Measurements from ENCODE around the gene NDST4. TPM values are rescaled to one million over a fixed set of nuclear protein-coding genes. Genes with fewer than 3 reads are reported as not detected.

The NDST4 gene
- total RNA-seq, 2 experiments from 2014 or later = not detected

DNA sequence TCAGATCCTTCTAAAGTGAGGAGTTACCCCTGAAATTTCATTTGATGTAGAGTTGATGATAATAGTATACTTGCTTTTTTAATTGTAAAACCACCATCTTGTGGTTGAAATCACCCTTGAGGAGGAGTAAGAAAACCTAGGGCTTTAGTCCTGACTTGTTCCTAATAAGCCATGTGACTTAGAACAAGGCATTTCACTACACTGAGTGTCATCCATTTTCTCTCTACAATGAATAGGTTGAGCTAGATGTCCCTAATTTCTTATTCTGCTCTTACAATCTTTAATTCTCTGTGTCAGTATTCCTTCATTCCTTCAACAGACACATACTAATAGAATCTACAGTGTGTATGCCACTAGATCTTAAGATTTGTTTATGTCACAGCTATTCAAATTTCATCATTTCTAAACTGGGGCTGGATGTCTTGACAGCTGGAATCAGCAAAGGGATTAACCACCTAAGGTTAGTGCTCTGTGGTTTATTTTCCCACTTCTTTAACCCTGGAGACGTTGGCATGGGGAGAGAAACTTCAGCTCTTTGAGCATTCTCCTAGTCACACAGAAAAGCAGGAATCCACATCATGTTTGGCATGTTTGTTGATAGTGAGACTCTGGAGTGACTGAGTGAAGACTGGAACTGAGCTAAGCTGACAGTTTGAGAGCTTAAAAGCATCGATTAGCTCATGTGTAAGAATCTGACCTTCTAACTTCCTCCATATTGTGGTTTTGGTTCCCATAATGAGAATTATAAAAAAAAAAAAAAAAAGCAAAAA, 246.3 kb downstream of the NDST4 start:
- no peaks in the 10 kb centered on the region for H3K27me3 Mint-ChIP-seq
- H3K27ac Mint-ChIP-seq = no peak overlapping the region
- POLR2A ChIA-PET = no interaction called here
- H3K9me3 Mint-ChIP-seq = no peaks in the 10 kb centered on the region
- H3K4me3 Mint-ChIP-seq = no peak overlapping the region
- H3K4me1 Mint-ChIP-seq = no peaks in the 10 kb centered on the region
- no peaks in the 10 kb centered on the region for H3K36me3 Mint-ChIP-seq (ENCODE audit: low read depth)
- DNase-seq = no peak
- CTCF ChIA-PET = no interaction called here

DNA sequence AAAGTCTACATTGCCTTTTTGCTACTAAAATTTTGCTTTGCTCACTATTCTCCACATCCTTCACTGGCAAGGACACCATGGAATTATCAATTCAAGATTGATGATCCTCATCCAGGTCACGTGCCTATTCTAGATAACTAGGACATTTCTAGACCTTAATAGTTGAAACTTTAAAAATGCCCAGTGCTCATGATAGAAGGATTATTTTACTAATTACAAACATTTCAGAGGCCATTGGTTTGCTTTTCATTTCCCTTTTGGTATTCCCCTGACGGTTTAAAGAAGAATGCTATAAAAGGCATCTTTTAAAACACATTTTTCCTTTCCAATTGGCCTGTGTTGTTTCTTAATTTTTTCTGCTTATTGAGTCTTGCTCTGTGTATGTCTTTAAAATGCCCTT, 249.4 kb downstream of the NDST4 start:
- ChIA-PET POLR2A (no interaction called here), CTCF (no interaction called here)
- H3K4me3 Mint-ChIP-seq = no peak overlapping the region
- H3K36me3 Mint-ChIP-seq (ENCODE audit: low read depth) = no peaks in the 10 kb centered on the region
- DNase-seq = no peak
- no peak overlapping the region for H3K27ac Mint-ChIP-seq
- H3K27me3 Mint-ChIP-seq = no peaks in the 10 kb centered on the region
- no peaks in the 10 kb centered on the region for H3K4me1 Mint-ChIP-seq
- no peaks in the 10 kb centered on the region for H3K9me3 Mint-ChIP-seq

DNA sequence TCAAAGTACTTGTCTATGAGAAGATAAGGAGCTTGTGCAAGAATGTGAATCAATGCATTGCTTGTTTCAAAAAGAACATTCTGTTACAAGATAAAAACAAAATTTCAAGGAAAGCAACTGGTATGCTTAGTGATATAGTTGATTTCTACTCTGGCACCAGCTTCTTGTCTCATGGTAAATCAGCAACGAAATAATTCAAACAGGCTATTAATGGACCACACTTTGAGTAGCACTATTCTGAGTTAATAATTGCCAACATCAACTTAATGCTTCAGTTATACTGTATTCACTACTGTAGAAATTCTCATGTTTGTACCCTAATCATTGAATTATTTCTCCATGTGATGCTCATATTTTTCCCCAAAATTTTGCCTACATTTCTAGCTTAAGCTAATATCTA, 252.6 kb downstream of the NDST4 start:
- H3K4me3 Mint-ChIP-seq = no peak overlapping the region
- no peaks in the 10 kb centered on the region for H3K27me3 Mint-ChIP-seq
- H3K9me3 Mint-ChIP-seq = no peaks in the 10 kb centered on the region
- no peaks in the 10 kb centered on the region for H3K36me3 Mint-ChIP-seq (ENCODE audit: low read depth)
- H3K4me1 Mint-ChIP-seq = no peaks in the 10 kb centered on the region
- ChIA-PET POLR2A (no interaction called here), CTCF (no interaction called here)
- no peak overlapping the region for H3K27ac Mint-ChIP-seq
- no peak for DNase-seq

DNA sequence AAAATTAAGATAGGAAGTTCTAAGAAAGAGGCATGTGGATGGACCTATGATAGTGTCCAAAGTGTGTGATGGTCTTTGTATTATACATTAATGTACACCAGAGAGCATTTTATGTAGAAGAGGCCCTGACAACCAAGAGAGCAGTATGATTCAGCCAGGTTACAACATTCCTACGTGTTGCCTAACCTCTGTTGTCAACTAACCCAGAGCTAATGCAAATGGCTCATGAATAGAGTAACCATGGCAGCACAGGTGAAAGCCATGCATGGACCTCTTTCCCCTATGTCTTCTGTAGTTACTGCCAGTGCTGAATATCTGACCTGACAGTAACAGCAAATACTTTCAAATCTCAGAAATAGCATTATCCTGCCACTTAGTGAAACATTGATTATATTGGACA, 255.6 kb downstream of the NDST4 start:
- H3K9me3 Mint-ChIP-seq = no peaks in the 10 kb centered on the region
- CTCF ChIA-PET = interaction anchor here (0.6 kb wide), 1 partner anchor 66 kb away, joined by 4 read pairs; no protein-coding TSS in a partner anchor

DNA sequence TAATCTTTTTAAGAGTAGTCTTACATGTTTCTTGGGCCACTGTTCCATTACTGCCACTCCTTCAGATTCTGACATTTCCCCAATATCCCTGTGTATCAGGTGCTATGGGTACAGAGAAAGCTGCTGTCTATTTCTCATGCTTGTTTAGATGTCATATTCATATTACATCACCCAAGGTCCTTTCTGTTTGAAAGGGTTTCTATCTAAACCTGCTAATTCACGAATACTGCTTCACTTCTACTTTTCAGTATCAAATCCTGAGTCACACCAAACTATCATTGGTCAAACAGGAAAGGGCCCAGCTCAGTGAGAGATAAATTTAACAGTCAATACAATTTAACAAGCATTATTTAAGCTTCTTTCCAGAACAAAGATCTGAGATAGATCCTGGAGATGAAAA, 273.4 kb downstream of the NDST4 start:
- no peaks in the 10 kb centered on the region for H3K9me3 Mint-ChIP-seq

More for the DNA sequence above, 255.6 kb downstream of the NDST4 start:
- Mint-ChIP-seq H3K36me3 (ENCODE audit: low read depth) (no peaks in the 10 kb centered on the region), H3K4me3 (no peak overlapping the region), H3K4me1 (no peaks in the 10 kb centered on the region), H3K27me3 (no peaks in the 10 kb centered on the region), H3K27ac (no peak overlapping the region)
- POLR2A ChIA-PET = no interaction called here
- no peak for DNase-seq

DNA sequence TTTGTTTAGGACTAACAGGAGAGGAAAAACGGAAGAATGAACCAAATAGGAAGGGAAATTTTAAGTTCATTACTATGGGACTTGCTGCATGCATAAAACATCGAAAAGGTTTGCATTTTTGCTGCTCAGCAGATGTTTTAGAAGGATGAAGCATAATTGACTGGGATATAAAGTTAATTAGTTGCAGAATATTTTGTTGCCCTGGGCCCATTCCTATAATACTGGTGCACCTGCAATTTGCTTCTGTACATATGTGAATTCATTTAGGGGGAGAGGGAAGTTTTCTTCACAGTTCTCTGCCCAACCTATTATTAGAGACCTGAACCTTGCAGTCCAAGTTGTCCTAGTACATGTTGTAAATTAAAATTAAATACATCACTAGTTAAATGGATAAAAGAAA, 282.8 kb downstream of the NDST4 start:
- CTCF ChIA-PET = no interaction called here
- Mint-ChIP-seq H3K36me3 (ENCODE audit: low read depth) (no peaks in the 10 kb centered on the region), H3K4me1 (no peaks in the 10 kb centered on the region), H3K9me3 (no peaks in the 10 kb centered on the region), H3K27me3 (no peaks in the 10 kb centered on the region), H3K27ac (no peak overlapping the region), H3K4me3 (no peak overlapping the region)
- no peak for DNase-seq
- POLR2A ChIA-PET = no interaction called here

More for the DNA sequence above, 273.4 kb downstream of the NDST4 start:
- Mint-ChIP-seq H3K27me3 (no peaks in the 10 kb centered on the region), H3K36me3 (ENCODE audit: low read depth) (no peaks in the 10 kb centered on the region), H3K27ac (no peak overlapping the region), H3K4me3 (no peak overlapping the region), H3K4me1 (no peaks in the 10 kb centered on the region)
- ChIA-PET POLR2A (no interaction called here), CTCF (no interaction called here)
- no peak for DNase-seq

DNA sequence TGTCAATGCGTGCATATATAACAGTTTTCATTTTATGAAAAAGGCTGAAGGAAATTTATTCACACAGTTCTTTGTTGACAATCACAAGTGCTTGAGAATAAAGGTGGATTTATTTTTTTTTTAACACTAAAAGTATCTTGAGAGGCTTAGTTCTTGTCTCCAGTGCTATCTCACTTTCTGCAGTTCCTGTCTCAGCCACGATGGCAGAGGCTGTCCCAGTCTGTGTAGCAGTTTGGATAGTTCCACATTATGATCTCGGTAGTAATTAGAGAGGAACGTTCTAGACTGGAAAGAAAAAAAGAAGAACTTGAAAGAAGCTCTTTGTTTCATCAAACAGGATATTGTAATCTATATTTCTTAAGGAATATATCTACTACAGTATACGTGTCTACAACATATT, 285.8 kb downstream of the NDST4 start:
- CTCF ChIA-PET = no interaction called here
- no peaks in the 10 kb centered on the region for H3K27me3 Mint-ChIP-seq
- no peaks in the 10 kb centered on the region for H3K9me3 Mint-ChIP-seq
- no peak overlapping the region for H3K4me3 Mint-ChIP-seq
- no peak overlapping the region for H3K27ac Mint-ChIP-seq
- POLR2A ChIA-PET = no interaction called here
- no peak for DNase-seq
- no peaks in the 10 kb centered on the region for H3K36me3 Mint-ChIP-seq (ENCODE audit: low read depth)
- no peaks in the 10 kb centered on the region for H3K4me1 Mint-ChIP-seq

DNA sequence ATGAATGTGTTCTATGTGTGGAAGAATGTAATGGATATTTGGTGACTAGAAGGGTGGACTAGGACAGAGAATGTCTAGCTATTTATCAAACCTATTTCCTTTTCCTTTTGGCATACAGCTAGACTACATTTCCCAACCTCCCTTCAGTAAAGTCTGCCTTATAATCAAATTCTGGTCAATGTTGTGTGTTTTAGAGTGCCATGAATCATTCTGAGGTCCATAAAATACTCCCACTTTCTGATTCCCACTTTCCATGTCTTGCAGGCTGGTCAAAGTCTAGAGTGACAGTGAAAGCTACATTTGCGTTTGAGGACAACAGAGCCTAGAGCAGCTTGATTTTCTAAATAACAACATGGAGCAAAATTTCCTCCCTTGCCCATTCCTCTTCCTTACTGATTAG, 297.7 kb downstream of the NDST4 start:
- ChIA-PET POLR2A (no interaction called here), CTCF (no interaction called here)
- no peaks in the 10 kb centered on the region for H3K36me3 Mint-ChIP-seq (ENCODE audit: low read depth)
- H3K4me1 Mint-ChIP-seq = no peaks in the 10 kb centered on the region
- no peaks in the 10 kb centered on the region for H3K9me3 Mint-ChIP-seq
- H3K27ac Mint-ChIP-seq = no peak overlapping the region
- no peak for DNase-seq
- no peaks in the 10 kb centered on the region for H3K27me3 Mint-ChIP-seq
- no peak overlapping the region for H3K4me3 Mint-ChIP-seq

DNA sequence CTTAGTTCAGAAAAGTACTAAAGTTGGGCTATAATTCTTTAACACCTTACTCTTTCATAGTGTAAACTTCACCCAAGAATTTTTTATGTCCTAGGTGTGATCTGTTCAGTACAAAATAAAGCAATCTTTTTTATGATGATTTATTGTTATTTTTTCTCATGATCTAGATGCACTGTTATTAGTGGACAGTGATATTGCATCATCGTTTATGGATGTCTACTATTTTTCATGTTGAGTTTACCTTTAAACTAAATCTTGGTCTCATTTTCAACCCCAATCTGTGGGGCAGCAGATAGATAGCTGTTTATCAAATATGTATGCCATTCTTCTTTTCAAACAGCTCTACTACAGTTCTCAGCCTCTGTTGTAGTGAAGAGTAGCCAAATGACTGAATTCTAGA, 299.5 kb downstream of the NDST4 start:
- H3K4me3 Mint-ChIP-seq = no peak overlapping the region
- H3K9me3 Mint-ChIP-seq = no peaks in the 10 kb centered on the region
- CTCF ChIA-PET = no interaction called here
- H3K4me1 Mint-ChIP-seq = no peaks in the 10 kb centered on the region
- H3K27me3 Mint-ChIP-seq = no peaks in the 10 kb centered on the region
- no peaks in the 10 kb centered on the region for H3K36me3 Mint-ChIP-seq (ENCODE audit: low read depth)
- no peak overlapping the region for H3K27ac Mint-ChIP-seq
- no peak for DNase-seq
- POLR2A ChIA-PET = no interaction called here

DNA sequence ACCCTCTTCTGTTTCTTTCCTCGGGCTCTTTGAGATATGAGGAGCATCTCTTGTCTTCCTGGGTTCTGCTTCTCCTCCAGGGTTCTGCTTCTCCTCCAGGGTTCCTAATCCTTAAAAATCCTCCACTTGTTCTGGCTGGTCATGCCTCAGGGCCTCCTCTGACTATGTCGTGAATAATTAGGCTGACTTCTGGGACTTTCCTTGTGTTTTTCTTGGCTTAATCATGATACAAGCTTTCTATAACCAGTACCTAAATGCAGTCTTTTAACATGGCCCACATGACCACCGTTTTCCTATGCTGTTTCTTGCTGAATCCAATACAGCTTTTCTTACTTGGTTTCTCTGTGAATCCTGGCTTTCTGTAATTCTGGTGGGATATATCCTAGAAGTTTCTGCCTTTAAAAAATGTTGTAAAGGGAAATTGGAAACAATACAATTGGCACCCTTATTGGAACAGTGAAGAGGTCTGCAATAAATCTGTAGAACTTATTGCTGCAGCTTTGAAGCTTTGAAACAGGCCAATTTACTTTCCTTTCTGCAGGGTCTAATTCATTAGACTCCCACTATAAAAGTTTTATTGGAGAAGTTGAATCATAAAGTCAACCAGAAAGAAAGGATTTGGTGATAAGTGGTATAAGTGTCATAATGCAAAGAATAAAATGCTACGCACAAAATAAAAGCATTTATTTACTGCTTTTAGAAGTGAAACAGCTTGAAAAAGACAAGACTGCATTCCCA, 301.7 kb downstream of the NDST4 start:
- Mint-ChIP-seq H3K27me3 (no peaks in the 10 kb centered on the region), H3K9me3 (no peaks in the 10 kb centered on the region), H3K4me3 (no peak overlapping the region), H3K27ac (no peak overlapping the region), H3K4me1 (no peaks in the 10 kb centered on the region), H3K36me3 (ENCODE audit: low read depth) (no peaks in the 10 kb centered on the region)
- DNase-seq = no peak
- ChIA-PET POLR2A (no interaction called here), CTCF (interaction anchor here (0.6 kb wide), 1 partner anchor 41 kb away, joined by 3 read pairs; no protein-coding TSS in a partner anchor)

DNA sequence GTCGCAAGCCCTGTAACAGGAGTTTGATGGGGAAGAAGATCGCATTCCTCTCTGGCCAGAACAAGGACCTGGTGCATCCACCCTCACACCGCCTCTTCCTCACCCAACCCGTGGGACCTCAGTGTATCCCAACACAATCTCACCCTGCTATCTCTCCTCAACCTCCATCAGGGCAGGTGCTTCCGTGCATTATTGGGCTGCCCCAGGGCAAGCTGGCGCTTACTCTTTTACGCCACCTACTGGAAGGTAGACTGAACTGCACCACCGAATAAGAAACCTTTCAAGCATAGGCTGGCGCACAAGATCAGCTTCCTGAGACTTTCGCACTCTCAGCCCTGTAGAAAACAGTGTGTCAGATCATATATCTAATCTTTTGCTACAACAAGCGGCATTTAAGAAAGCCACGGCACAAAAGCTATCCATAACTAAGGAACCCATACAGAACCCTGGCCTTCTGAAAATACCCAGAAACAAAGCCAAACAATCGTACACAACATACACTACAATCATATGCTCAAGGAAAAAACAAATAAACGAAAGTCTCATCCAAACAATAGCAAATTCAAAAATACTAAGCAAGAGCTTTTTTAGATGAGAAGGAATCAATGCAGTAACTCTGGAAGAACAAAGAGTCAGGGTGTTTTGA, 305.5 kb downstream of the NDST4 start:
- H3K4me3 Mint-ChIP-seq = no peak overlapping the region
- peak; percentile 46 for DNase-seq
- ChIA-PET CTCF (interaction anchor here (0.6 to 1.0 kb wide), 2 partner anchors 12 to 38 kb away, joined by 3 read pairs; no protein-coding TSS in a partner anchor), POLR2A (no interaction called here)
- no peaks in the 10 kb centered on the region for H3K9me3 Mint-ChIP-seq
- H3K27ac Mint-ChIP-seq = no peak overlapping the region
- no peaks in the 10 kb centered on the region for H3K36me3 Mint-ChIP-seq (ENCODE audit: low read depth)
- H3K27me3 Mint-ChIP-seq = no peaks in the 10 kb centered on the region
- H3K4me1 Mint-ChIP-seq = no peaks in the 10 kb centered on the region

DNA sequence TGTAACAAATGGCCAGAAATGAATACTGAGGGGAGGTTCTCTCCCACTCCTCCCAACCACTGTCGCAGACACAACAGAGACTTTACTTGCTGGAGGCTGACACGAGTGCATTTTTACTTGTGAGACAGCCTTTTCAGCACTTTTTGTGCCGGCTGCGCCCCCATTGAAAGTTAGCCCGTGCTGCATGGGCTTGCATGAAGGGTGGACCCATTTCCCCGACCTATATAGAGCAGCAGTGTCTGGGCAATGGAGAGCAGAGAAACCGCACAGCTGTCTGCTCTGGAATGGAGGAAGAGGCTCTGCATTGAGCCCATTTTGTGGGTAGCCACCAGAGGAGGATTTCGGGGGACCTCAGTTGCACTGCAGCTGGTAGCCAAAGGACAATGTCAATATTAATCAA, 306.1 kb downstream of the NDST4 start:
- no peaks in the 10 kb centered on the region for H3K9me3 Mint-ChIP-seq
- no peak for DNase-seq
- H3K27me3 Mint-ChIP-seq = no peaks in the 10 kb centered on the region
- no peaks in the 10 kb centered on the region for H3K36me3 Mint-ChIP-seq (ENCODE audit: low read depth)
- ChIA-PET POLR2A (no interaction called here), CTCF (interaction anchor here (0.6 kb wide), 1 partner anchor 11 kb away, joined by 3 read pairs; no protein-coding TSS in a partner anchor)
- H3K27ac Mint-ChIP-seq = no peak overlapping the region
- no peak overlapping the region for H3K4me3 Mint-ChIP-seq
- no peaks in the 10 kb centered on the region for H3K4me1 Mint-ChIP-seq

DNA sequence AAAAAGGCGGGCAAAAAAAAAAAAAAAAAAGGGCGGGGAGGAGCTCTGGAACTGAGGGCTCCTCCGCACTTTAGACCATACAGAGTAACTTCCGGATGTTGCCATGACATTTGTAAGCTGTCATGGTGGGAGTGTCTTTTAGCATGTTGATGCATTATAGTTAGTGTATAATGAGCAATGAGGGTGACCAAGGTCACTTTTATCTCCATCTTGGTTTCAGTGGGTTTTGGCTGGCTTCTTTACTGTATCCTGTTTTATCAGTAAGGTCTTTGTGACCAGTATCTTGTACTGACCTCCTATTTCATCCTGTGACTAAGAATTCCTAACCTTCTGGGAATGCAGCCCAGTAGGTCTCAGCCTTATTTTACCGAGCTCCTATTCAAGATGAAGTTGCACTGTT, 321.4 kb downstream of the NDST4 start:
- ChIA-PET CTCF (interaction anchor here (0.6 kb wide), 2 partner anchors 66 to 1789 kb away, joined by 4 read pairs; no protein-coding TSS in a partner anchor), POLR2A (no interaction called here)
- H3K4me3 Mint-ChIP-seq = no peak overlapping the region
- no peaks in the 10 kb centered on the region for H3K36me3 Mint-ChIP-seq (ENCODE audit: low read depth)
- no peaks in the 10 kb centered on the region for H3K9me3 Mint-ChIP-seq
- no peaks in the 10 kb centered on the region for H3K27me3 Mint-ChIP-seq
- H3K27ac Mint-ChIP-seq = no peak overlapping the region
- H3K4me1 Mint-ChIP-seq = no peaks in the 10 kb centered on the region
- no peak for DNase-seq
